OCI-LY7 (cell line): ENCODE data around the gene FANCC.

Experiments
- EZH2phosphoT487 ChIP-seq: fragments of 200-600 bp; sonication (generic); IDR thresholded peaks from 2 replicates; pipeline ENCODE4 v1.6.1; 2018; ENCODE audit warnings: low read depth, borderline replicate concordance, mild to moderate bottlenecking, mixed run types, antibody characterized with exemption, low read length, moderate library complexity, mixed read lengths
- TF ChIP-seq, protein P1 (sequence below): fragments of 200-600 bp; sonication (generic); conservative IDR thresholded peaks from 2 replicates; pipeline ENCODE4 v1.5.1; 2014; ENCODE audit warnings: mild to moderate bottlenecking, antibody characterized with exemption, low read length, moderate library complexity, mixed read lengths

DNA sequence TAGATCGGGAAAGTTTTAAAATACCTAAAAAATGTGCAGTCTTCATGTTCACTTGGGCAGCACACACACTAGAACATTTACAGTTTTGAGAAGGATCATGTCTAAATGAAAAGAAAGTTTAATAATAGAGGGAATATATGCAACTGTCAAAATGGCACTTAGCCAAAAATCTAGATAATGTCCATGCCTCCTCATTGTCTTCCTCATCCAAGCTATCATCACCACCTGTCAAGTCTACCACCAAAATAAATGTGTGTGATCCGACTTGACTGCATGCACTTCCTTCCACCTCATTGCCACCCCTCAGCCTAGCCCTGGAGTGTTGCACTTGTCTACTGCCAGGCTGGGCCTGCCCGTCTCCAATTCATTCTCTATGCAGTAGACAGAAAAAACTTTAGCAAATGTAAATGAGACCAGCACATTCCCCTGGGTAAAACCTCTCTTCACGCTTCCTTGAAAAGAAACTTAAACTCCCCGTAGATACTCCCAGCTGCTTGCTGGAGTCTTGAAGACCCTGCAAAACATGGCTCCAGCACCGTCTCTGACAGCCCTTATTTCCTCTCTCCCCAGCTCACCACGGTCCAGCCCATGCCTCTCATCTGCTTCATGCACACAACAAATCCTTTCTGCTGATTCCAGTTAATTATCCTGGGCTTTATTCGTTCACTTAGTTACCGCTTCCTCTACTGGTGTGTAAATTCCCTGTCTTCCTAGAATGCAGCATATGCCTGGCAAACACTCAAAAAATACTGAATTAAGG is 66.9 kb downstream of the FANCC start:
- TF ChIP-seq, protein P1, sequence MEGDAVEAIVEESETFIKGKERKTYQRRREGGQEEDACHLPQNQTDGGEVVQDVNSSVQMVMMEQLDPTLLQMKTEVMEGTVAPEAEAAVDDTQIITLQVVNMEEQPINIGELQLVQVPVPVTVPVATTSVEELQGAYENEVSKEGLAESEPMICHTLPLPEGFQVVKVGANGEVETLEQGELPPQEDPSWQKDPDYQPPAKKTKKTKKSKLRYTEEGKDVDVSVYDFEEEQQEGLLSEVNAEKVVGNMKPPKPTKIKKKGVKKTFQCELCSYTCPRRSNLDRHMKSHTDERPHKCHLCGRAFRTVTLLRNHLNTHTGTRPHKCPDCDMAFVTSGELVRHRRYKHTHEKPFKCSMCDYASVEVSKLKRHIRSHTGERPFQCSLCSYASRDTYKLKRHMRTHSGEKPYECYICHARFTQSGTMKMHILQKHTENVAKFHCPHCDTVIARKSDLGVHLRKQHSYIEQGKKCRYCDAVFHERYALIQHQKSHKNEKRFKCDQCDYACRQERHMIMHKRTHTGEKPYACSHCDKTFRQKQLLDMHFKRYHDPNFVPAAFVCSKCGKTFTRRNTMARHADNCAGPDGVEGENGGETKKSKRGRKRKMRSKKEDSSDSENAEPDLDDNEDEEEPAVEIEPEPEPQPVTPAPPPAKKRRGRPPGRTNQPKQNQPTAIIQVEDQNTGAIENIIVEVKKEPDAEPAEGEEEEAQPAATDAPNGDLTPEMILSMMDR = no peak
- no peak for TF ChIP-seq EZH2phosphoT487
